ENCODE results near the gene NXN.
A peak's percentile ranks its signal among the peaks of the same experiment; 100 is the strongest.

Gene NXN

DNA sequence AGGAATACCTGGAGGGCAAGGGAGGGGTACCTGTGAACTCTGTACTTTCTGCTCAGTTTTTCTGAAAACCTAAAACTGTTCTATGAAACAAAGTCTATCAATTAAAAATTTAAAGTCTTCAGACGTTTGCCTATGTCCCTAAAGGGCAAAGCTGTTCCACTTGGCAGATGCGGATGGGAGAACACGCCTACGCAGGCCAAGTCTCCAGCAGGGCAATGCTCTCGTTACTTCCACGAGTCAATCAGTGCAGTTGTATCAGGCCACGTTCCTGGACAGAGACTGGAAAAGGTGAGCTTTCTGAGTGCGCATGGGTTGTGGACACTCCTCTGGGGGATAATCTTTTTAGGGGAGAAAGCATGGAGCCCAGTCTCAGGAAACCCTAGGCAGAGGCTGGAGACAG is 86.6 kb downstream of the NXN start:
- no peak overlapping the region for H3K27ac ChIP-seq
- no peak for TF ChIP-seq ZFX (IDR thresholded peaks at IDR 0.05)
- TF ChIP-seq, protein P1, sequence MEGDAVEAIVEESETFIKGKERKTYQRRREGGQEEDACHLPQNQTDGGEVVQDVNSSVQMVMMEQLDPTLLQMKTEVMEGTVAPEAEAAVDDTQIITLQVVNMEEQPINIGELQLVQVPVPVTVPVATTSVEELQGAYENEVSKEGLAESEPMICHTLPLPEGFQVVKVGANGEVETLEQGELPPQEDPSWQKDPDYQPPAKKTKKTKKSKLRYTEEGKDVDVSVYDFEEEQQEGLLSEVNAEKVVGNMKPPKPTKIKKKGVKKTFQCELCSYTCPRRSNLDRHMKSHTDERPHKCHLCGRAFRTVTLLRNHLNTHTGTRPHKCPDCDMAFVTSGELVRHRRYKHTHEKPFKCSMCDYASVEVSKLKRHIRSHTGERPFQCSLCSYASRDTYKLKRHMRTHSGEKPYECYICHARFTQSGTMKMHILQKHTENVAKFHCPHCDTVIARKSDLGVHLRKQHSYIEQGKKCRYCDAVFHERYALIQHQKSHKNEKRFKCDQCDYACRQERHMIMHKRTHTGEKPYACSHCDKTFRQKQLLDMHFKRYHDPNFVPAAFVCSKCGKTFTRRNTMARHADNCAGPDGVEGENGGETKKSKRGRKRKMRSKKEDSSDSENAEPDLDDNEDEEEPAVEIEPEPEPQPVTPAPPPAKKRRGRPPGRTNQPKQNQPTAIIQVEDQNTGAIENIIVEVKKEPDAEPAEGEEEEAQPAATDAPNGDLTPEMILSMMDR (conservative IDR thresholded peaks at IDR 0.05) = no peak

DNA sequence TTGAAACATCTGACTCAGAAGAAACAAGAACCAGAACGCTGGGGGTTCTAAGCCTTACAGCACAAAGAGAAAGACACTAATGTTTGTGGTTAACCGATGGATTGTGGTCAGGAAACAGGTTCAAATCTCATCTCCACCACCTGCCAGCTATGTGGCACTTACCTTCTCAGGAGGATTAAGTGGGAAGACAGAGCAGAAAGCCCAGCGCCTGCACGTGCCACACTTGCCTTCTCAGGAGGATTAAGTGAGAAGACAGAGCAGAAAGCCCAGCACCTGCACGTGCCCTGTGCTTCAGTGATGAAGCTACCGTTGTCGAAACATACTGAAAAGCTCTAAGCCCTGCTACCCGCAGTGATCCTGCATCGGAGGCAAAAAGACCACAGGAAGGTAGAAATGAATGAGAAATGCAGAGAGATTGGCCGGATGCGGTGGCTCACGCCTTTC is 90.6 kb downstream of the NXN start:
- no peak overlapping the region for H3K27ac ChIP-seq
- no peak for TF ChIP-seq ZFX (IDR thresholded peaks at IDR 0.05)
- TF ChIP-seq, protein P1 (conservative IDR thresholded peaks at IDR 0.05) = no peak

DNA sequence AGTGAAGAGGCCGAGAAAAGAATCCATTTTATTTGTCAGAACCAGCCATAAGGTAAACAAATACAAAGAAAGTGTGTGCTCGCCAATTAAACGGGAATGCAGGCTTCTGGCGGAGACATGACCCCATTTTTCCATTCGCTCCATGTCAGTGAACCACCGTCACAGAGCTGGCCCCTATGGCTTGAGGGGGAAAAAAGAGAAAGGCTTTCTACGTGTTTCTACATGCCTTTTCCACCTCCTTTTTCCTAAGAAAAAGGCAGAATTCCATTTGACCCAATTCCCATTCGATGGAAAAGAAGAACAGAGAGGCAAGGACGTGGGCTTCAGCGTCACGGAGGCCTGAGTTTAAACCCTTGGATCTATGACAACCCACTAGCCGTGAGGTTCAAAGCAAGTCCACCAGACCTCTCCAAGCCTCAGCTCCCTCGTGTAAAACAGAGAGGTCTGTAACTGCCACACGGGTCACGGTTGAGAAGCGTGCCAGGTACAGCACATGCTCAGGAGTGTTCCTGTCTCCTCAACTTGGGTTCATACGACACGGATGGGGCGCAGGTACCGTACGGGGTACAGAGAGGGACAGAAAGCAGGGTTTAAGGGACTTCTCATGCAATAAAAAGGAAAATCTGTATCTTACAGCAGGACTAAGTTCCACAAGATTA is 91.9 kb downstream of the NXN start:
- TF ChIP-seq ZFX (IDR thresholded peaks at IDR 0.05) = no peak
- TF ChIP-seq, protein P1 (conservative IDR thresholded peaks at IDR 0.05) = no peak
- H3K27ac ChIP-seq = no peak overlapping the region

DNA sequence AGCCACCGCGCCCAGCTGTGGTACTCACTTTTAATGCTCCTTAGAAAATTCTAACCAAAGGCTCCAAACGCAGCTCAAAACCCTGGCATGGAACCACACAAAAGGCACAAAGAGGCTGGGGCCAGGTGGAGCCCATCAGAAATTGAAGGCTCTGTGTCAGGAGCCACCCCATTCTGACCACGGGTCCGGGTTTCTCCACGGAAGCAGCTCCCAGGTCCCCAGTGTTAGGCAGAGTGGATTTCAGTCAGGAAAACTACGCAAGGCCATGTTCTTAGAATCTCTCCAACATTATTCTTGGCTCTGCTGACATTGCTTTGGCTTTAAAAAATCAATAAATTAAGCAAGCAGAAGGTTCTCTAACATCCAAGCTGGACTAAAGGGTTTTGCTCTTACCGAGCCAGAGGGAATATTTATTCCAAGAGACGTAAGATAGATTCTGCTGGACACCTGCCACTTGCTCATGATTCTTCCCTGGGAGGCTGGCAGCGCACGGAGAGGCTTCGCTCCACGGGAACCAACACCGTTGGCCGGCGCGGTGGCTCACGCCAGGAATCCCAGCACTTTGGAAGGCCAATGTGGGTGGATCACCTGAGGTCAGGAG is 93.5 kb downstream of the NXN start:
- no peak for TF ChIP-seq ZFX (IDR thresholded peaks at IDR 0.05)
- TF ChIP-seq, protein P1 (conservative IDR thresholded peaks at IDR 0.05) = no peak
- no peak overlapping the region for H3K27ac ChIP-seq

DNA sequence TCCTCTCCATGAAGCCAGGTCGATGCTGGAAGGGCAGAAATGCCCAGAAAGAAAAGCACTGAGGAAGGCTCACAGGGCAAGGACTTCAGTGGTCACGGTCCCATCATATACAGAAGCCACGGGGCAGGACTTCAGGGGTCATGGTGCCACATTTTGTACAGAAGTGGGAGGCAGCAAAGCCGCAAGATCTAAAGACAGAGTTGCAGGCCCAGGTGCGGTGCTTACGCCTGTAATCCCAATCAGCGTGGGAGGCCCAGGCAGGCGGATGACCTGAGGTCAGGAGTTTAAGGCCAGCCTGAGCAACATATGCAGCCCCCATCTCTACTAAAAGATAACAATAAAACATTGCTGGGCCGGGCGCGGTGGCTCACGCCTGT is 96.0 kb downstream of the NXN start:
- TF ChIP-seq, protein P1 (conservative IDR thresholded peaks at IDR 0.05) = no peak
- no peak for TF ChIP-seq ZFX (IDR thresholded peaks at IDR 0.05)

DNA sequence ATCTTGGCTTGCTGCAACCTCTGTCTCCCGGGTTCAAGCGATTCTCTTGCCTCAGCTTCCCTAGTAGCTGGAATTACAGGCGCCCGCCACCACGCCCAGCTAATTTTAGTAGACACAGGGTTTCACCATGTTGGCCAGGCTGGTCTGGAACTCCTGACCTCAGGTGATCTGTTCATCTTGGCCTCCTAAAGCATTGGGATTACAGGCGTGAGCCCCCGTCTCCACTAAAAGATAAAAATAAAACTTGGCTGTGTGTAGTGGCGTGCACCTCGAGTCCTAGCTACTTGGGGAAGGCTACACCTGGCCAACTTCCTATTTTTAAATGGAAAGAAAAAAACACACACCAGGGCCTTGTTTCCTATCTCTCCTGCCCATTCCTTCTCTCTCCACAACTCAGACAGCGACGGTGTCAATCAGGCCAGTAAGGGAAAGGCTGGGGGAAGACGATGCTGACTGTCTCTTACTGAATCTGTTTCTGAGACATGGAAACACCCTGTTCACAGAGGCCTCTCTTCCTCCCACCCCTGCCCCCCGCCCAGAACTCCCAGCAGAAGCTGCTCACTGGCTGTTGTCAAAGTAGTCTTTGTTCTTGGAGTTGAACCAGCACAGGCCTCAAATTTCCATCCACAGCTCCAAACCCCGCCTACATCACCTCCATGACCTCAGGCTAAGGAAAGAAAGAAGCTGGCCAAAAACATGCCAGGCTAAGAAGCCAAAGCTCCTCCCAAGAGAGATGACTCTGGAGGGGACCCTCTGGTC is 96.6 kb downstream of the NXN start:
- TF ChIP-seq ZFX (IDR thresholded peaks at IDR 0.05) = no peak
- TF ChIP-seq, protein P1 (conservative IDR thresholded peaks at IDR 0.05) = no peak
- peak overlapping the region; percentile 68 for H3K27ac ChIP-seq

More for the DNA sequence above, 96.0 kb downstream of the NXN start:
- peak overlapping the region; percentile 68 for H3K27ac ChIP-seq

DNA sequence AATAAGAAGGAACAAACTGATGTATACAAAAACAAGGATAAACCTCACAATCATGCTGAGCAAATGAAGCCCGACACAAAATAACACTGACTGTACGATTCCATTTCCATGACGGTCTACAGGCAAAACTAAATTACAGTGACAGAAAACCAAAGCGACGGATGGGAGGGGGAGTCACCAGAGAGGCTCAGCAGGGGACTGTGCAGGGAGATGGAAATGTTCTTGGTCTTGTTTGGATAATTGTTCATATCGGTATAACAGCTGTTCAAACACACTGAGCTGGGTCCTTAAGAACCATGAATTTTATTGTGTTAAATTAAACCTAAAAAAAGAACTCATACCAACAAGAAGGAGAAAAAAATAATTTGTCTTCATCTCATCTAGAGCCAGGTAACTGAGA is 97.8 kb downstream of the NXN start:
- TF ChIP-seq, protein P1 (conservative IDR thresholded peaks at IDR 0.05) = no peak
- no peak for TF ChIP-seq ZFX (IDR thresholded peaks at IDR 0.05)
- peak overlapping the region; percentile 68 for H3K27ac ChIP-seq

Data from C4-2B (cell line).